Measurements from ENCODE around the gene WDR90. TPM values are rescaled to one million over a fixed set of nuclear protein-coding genes. Genes with fewer than 3 reads are reported as not detected.

WDR90 gene
- total and polyA plus RNA-seq, 10 of the 15 experiments (the other 5 are each of a cell fraction or from before 2014, with no cell fraction given), result 2.0 to 65.0 (median 16.7) TPM

DNA sequence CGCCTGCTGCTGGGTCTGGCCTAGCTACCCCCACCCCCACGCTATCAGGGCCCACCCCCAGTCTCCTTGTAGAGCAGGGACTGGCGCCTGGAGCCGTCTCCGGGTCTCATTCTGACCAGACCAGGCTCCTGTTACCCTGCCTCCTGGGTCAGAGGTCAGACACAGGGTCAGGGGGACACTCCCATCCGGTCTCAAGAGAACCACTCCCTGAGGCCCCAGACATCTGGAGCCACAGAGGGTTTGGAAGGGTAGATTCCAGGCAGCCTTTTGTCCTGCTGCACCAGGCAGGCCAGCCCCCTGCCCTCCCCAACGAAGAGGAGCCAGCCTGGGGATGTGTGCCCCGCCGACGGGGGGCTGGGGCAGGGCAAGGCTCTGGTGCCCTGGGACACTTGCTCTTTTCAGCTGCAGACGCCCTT, 19.3 kb upstream of the WDR90 start (continued):
- TF ChIP-seq, protein P1, sequence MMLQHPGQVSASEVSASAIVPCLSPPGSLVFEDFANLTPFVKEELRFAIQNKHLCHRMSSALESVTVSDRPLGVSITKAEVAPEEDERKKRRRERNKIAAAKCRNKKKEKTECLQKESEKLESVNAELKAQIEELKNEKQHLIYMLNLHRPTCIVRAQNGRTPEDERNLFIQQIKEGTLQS (IDR thresholded peaks at IDR 0.05; ENCODE audit: borderline replicate concordance, extremely low read depth, low read depth, low read length), result no peak
- TF ChIP-seq, protein P2, sequence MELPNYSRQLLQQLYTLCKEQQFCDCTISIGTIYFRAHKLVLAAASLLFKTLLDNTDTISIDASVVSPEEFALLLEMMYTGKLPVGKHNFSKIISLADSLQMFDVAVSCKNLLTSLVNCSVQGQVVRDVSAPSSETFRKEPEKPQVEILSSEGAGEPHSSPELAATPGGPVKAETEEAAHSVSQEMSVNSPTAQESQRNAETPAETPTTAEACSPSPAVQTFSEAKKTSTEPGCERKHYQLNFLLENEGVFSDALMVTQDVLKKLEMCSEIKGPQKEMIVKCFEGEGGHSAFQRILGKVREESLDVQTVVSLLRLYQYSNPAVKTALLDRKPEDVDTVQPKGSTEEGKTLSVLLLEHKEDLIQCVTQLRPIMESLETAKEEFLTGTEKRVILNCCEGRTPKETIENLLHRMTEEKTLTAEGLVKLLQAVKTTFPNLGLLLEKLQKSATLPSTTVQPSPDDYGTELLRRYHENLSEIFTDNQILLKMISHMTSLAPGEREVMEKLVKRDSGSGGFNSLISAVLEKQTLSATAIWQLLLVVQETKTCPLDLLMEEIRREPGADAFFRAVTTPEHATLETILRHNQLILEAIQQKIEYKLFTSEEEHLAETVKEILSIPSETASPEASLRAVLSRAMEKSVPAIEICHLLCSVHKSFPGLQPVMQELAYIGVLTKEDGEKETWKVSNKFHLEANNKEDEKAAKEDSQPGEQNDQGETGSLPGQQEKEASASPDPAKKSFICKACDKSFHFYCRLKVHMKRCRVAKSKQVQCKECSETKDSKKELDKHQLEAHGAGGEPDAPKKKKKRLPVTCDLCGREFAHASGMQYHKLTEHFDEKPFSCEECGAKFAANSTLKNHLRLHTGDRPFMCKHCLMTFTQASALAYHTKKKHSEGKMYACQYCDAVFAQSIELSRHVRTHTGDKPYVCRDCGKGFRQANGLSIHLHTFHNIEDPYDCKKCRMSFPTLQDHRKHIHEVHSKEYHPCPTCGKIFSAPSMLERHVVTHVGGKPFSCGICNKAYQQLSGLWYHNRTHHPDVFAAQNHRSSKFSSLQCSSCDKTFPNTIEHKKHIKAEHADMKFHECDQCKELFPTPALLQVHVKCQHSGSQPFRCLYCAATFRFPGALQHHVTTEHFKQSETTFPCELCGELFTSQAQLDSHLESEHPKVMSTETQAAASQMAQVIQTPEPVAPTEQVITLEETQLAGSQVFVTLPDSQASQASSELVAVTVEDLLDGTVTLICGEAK (IDR thresholded peaks at IDR 0.05; ENCODE audit: borderline replicate concordance), result no peak
- TF ChIP-seq IKZF1 (conservative IDR thresholded peaks at IDR 0.05) (no peak), NR2C1 (IDR thresholded peaks at IDR 0.05) (no peak), SUPT20H (IDR thresholded peaks at IDR 0.05; ENCODE audit: borderline replicate concordance, control insufficient read depth, low read depth, low read length) (no peak), NR2C2 (IDR thresholded peaks at IDR 0.05; ENCODE audit: borderline replicate concordance, control insufficient read depth, insufficient read length, low read depth) (no peak), CHD1 (IDR thresholded peaks at IDR 0.05; ENCODE audit: low read depth, low read length) (no peak), KDM1A (IDR thresholded peaks at IDR 0.05; ENCODE audit: borderline replicate concordance) (no peak), EED (IDR thresholded peaks at IDR 0.05; ENCODE audit: low read depth) (no peak), MYB (IDR thresholded peaks at IDR 0.05; ENCODE audit: borderline replicate concordance, low read depth, low read length) (no peak), ZZZ3 (IDR thresholded peaks at IDR 0.05; ENCODE audit: control insufficient read depth, insufficient read length, low read depth) (no peak), GABPA (IDR thresholded peaks at IDR 0.05; ENCODE audit: low read depth) (no peak)
- TF ChIP-seq, protein P3, sequence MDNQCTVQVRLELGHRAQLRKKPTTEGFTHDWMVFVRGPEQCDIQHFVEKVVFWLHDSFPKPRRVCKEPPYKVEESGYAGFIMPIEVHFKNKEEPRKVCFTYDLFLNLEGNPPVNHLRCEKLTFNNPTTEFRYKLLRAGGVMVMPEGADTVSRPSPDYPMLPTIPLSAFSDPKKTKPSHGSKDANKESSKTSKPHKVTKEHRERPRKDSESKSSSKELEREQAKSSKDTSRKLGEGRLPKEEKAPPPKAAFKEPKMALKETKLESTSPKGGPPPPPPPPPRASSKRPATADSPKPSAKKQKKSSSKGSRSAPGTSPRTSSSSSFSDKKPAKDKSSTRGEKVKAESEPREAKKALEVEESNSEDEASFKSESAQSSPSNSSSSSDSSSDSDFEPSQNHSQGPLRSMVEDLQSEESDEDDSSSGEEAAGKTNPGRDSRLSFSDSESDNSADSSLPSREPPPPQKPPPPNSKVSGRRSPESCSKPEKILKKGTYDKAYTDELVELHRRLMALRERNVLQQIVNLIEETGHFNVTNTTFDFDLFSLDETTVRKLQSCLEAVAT (IDR thresholded peaks at IDR 0.05), result no peak
- TF ChIP-seq, protein P4, sequence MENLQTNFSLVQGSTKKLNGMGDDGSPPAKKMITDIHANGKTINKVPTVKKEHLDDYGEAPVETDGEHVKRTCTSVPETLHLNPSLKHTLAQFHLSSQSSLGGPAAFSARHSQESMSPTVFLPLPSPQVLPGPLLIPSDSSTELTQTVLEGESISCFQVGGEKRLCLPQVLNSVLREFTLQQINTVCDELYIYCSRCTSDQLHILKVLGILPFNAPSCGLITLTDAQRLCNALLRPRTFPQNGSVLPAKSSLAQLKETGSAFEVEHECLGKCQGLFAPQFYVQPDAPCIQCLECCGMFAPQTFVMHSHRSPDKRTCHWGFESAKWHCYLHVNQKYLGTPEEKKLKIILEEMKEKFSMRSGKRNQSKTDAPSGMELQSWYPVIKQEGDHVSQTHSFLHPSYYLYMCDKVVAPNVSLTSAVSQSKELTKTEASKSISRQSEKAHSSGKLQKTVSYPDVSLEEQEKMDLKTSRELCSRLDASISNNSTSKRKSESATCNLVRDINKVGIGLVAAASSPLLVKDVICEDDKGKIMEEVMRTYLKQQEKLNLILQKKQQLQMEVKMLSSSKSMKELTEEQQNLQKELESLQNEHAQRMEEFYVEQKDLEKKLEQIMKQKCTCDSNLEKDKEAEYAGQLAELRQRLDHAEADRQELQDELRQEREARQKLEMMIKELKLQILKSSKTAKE (IDR thresholded peaks at IDR 0.05; ENCODE audit: low read depth, poor library complexity, severe bottlenecking), result no peak
- TF ChIP-seq, protein P5, sequence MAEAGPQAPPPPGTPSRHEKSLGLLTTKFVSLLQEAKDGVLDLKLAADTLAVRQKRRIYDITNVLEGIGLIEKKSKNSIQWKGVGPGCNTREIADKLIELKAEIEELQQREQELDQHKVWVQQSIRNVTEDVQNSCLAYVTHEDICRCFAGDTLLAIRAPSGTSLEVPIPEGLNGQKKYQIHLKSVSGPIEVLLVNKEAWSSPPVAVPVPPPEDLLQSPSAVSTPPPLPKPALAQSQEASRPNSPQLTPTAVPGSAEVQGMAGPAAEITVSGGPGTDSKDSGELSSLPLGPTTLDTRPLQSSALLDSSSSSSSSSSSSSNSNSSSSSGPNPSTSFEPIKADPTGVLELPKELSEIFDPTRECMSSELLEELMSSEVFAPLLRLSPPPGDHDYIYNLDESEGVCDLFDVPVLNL (IDR thresholded peaks at IDR 0.05; ENCODE audit: low read depth, low read length), result no peak
